ENCODE data around the gene MYO1F.

MYO1F gene

GRCh38 chr19:8585894-8586750 lies 8.9 kb upstream of the MYO1F start:
- peak in 1 of 2 experiments; percentile 81 for DNase-seq (ENCODE audit: low read depth in 1 of 2, low spot score in 1 of 2)
- Histone ChIP-seq H3K27ac (replicated peaks) (no peak overlapping the region), H3K27me3 (ENCODE audit: insufficient read depth, poor library complexity, severe bottlenecking) (no peaks in the 10 kb centered on the region), H3K4me3 (replicated peaks; ENCODE audit: insufficient read depth, low read length) (no peak overlapping the region)
- no peak for TF ChIP-seq GABPA (IDR thresholded peaks at IDR 0.05; ENCODE audit: low read depth)
- TF ChIP-seq POLR2AphosphoS5 (IDR thresholded peaks at IDR 0.05; ENCODE audit: low read depth): no peak
- no peak for TF ChIP-seq SPI1 (IDR thresholded peaks at IDR 0.05; ENCODE audit: borderline replicate concordance, low read depth)
- TF ChIP-seq REST (IDR thresholded peaks at IDR 0.05; ENCODE audit: insufficient replicate concordance, low read depth): no peak
- TF ChIP-seq CTCF (IDR thresholded peaks at IDR 0.05; ENCODE audit: insufficient read depth, low read length): peak; percentile 57

- no peak overlapping the region for H3K4me3 ChIP-seq (replicated peaks; ENCODE audit: insufficient read depth, low read length)
- no peaks in the 10 kb centered on the region for H3K27me3 ChIP-seq (ENCODE audit: insufficient read depth, poor library complexity, severe bottlenecking)
- no peak overlapping the region for H3K27ac ChIP-seq (replicated peaks)
- no peak for TF ChIP-seq POLR2AphosphoS5 (IDR thresholded peaks at IDR 0.05; ENCODE audit: low read depth)
- no peak for TF ChIP-seq SPI1 (IDR thresholded peaks at IDR 0.05; ENCODE audit: borderline replicate concordance, low read depth)
- no peak for TF ChIP-seq REST (IDR thresholded peaks at IDR 0.05; ENCODE audit: insufficient replicate concordance, low read depth)
- TF ChIP-seq GABPA (IDR thresholded peaks at IDR 0.05; ENCODE audit: low read depth): no peak
- no peak for TF ChIP-seq CTCF (IDR thresholded peaks at IDR 0.05; ENCODE audit: insufficient read depth, low read length)
- no peak for DNase-seq (ENCODE audit: low read depth in 1 of 2, low spot score in 1 of 2)
Observed at GRCh38 chr19:8584965-8585893, 8.0 kb upstream of the MYO1F start.

- no peak for TF ChIP-seq GABPA (IDR thresholded peaks at IDR 0.05; ENCODE audit: low read depth)
- TF ChIP-seq POLR2AphosphoS5 (IDR thresholded peaks at IDR 0.05; ENCODE audit: low read depth): 0 out of 2 replicates have a peak, but pooled peaks have one; percentile 51
- TF ChIP-seq SPI1 (IDR thresholded peaks at IDR 0.05; ENCODE audit: borderline replicate concordance, low read depth): peak; percentile 43; the same call in 1 of the 2 replicates
- peak; percentile 94 for TF ChIP-seq CTCF (IDR thresholded peaks at IDR 0.05; ENCODE audit: insufficient read depth, low read length)
- H3K27me3 ChIP-seq (ENCODE audit: insufficient read depth, poor library complexity, severe bottlenecking): no peaks in the 10 kb centered on the region
- peak; percentile 81 to 90 for DNase-seq (ENCODE audit: low read depth in 1 of 2, low spot score in 1 of 2)
- no peak overlapping the region for H3K27ac ChIP-seq (replicated peaks)
- no peak overlapping the region for H3K4me3 ChIP-seq (replicated peaks; ENCODE audit: insufficient read depth, low read length)
Observed at GRCh38 chr19:8580710-8581281, 3.6 kb upstream of the MYO1F start.
